ENCODE data around the gene KBTBD8.
A peak's percentile ranks its signal among the peaks of the same experiment; 100 is the strongest.

Gene KBTBD8

GRCh38 chr3:67017211-67017610 is 19.1 kb downstream of the KBTBD8 start:
- H3K36me3 ChIP-seq (ENCODE audit: control insufficient read depth, insufficient read depth, low read length): no peaks in the 10 kb centered on the region
- no peak for TF ChIP-seq CTCF (IDR thresholded peaks at IDR 0.05)
- no peak overlapping the region for H3K27ac ChIP-seq
- H3K4me2 ChIP-seq (ENCODE audit: low read length): no peak overlapping the region
- H3K4me1 ChIP-seq: no peaks in the 10 kb centered on the region
- H2AFZ ChIP-seq: no peak overlapping the region
- no peak overlapping the region for H3K4me3 ChIP-seq (ENCODE audit: low read depth, low read length)
- no peaks in the 10 kb centered on the region for H3K27me3 ChIP-seq (ENCODE audit: control insufficient read depth, insufficient read depth, low read length)
- no peak overlapping the region for H3K9ac ChIP-seq
- no peaks in the 10 kb centered on the region for H3K9me3 ChIP-seq (ENCODE audit: control insufficient read depth, low read length)
- H3K79me2 ChIP-seq: no peaks in the 10 kb centered on the region

GRCh38 chr3:67018105-67018788 is 20.1 kb downstream of the KBTBD8 start:
- H3K4me3 ChIP-seq (ENCODE audit: low read depth, low read length): no peak overlapping the region
- H3K27me3 ChIP-seq (ENCODE audit: control insufficient read depth, insufficient read depth, low read length): no peaks in the 10 kb centered on the region
- no peak overlapping the region for H3K4me2 ChIP-seq (ENCODE audit: low read length)
- H3K36me3 ChIP-seq (ENCODE audit: control insufficient read depth, insufficient read depth, low read length): no peaks in the 10 kb centered on the region
- H3K9ac ChIP-seq: no peak overlapping the region
- no peak for TF ChIP-seq CTCF (IDR thresholded peaks at IDR 0.05)
- H3K79me2 ChIP-seq: no peaks in the 10 kb centered on the region
- H3K4me1 ChIP-seq: no peaks in the 10 kb centered on the region
- H3K27ac ChIP-seq: no peak overlapping the region
- H3K9me3 ChIP-seq (ENCODE audit: control insufficient read depth, low read length): no peaks in the 10 kb centered on the region
- peak overlapping the region; percentile 1 for H2AFZ ChIP-seq

- no peaks in the 10 kb centered on the region for H3K79me2 ChIP-seq
- no peak overlapping the region for H3K27ac ChIP-seq
- no peaks in the 10 kb centered on the region for H3K4me1 ChIP-seq
- H3K4me2 ChIP-seq (ENCODE audit: low read length): no peak overlapping the region
- no peak for TF ChIP-seq CTCF (IDR thresholded peaks at IDR 0.05)
- peak overlapping the region; percentile 1 for H2AFZ ChIP-seq
- no peak overlapping the region for H3K9ac ChIP-seq
- no peaks in the 10 kb centered on the region for H3K27me3 ChIP-seq (ENCODE audit: control insufficient read depth, insufficient read depth, low read length)
- no peaks in the 10 kb centered on the region for H3K36me3 ChIP-seq (ENCODE audit: control insufficient read depth, insufficient read depth, low read length)
- H3K4me3 ChIP-seq (ENCODE audit: low read depth, low read length): no peak overlapping the region
- H3K9me3 ChIP-seq (ENCODE audit: control insufficient read depth, low read length): no peaks in the 10 kb centered on the region
Observed at GRCh38 chr3:67018789-67019526, 20.9 kb downstream of the KBTBD8 start.

- no peak for TF ChIP-seq CTCF (IDR thresholded peaks at IDR 0.05)
- Histone ChIP-seq H3K4me2 (ENCODE audit: low read length) (no peak overlapping the region), H3K4me1 (no peaks in the 10 kb centered on the region), H3K79me2 (no peaks in the 10 kb centered on the region), H3K9ac (no peak overlapping the region), H3K4me3 (ENCODE audit: low read depth, low read length) (no peak overlapping the region), H2AFZ (no peak overlapping the region), H3K27ac (no peak overlapping the region), H3K27me3 (ENCODE audit: control insufficient read depth, insufficient read depth, low read length) (no peaks in the 10 kb centered on the region), H3K36me3 (ENCODE audit: control insufficient read depth, insufficient read depth, low read length) (no peaks in the 10 kb centered on the region), H3K9me3 (ENCODE audit: control insufficient read depth, low read length) (no peaks in the 10 kb centered on the region)
Observed at GRCh38 chr3:67028001-67028784, 30.1 kb downstream of the KBTBD8 start.

Data from parathyroid adenoma (tissue), 2 donors.